ENCODE data around the gene CD8B2.

CD8B2 gene

GRCh38 chr2:106519767-106520166 is 32.6 kb downstream of the CD8B2 start:
- H3K9me3 ChIP-seq (ENCODE audit: severe bottlenecking), result no peaks in the 10 kb centered on the region
- H3K27me3 ChIP-seq (ENCODE audit: insufficient read depth, poor library complexity, severe bottlenecking), result no peaks in the 10 kb centered on the region
- DNase-seq (ENCODE audit: low spot score), result no peak
- H3K4me3 ChIP-seq (ENCODE audit: severe bottlenecking), result no peak overlapping the region
- H3K36me3 ChIP-seq (ENCODE audit: low read depth), result no peaks in the 10 kb centered on the region
- ATAC-seq (ENCODE audit: low read depth), result no peak
- TF ChIP-seq CTCF (IDR thresholded peaks at IDR 0.05; ENCODE audit: poor library complexity, severe bottlenecking), result no peak
- H3K27ac ChIP-seq (ENCODE audit: poor library complexity, severe bottlenecking), result no peak overlapping the region
- H3K4me1 ChIP-seq (ENCODE audit: insufficient read depth, poor library complexity, severe bottlenecking), result peaks cover 4% of the 10 kb centered on the region

GRCh38 chr2:106521016-106521415 is 33.9 kb downstream of the CD8B2 start:
- Histone ChIP-seq H3K27me3 (ENCODE audit: insufficient read depth, poor library complexity, severe bottlenecking) (no peaks in the 10 kb centered on the region), H3K27ac (ENCODE audit: poor library complexity, severe bottlenecking) (no peak overlapping the region), H3K4me1 (ENCODE audit: insufficient read depth, poor library complexity, severe bottlenecking) (no peaks in the 10 kb centered on the region), H3K9me3 (ENCODE audit: severe bottlenecking) (no peaks in the 10 kb centered on the region), H3K4me3 (ENCODE audit: severe bottlenecking) (no peak overlapping the region), H3K36me3 (ENCODE audit: low read depth) (no peaks in the 10 kb centered on the region)
- TF ChIP-seq CTCF (IDR thresholded peaks at IDR 0.05; ENCODE audit: poor library complexity, severe bottlenecking), result no peak
- no peak for ATAC-seq (ENCODE audit: low read depth)
- DNase-seq (ENCODE audit: low spot score), result no peak

- Histone ChIP-seq H3K27ac (ENCODE audit: poor library complexity, severe bottlenecking) (no peak overlapping the region), H3K4me3 (ENCODE audit: severe bottlenecking) (no peak overlapping the region), H3K27me3 (ENCODE audit: insufficient read depth, poor library complexity, severe bottlenecking) (peaks cover 6% of the 10 kb centered on the region), H3K9me3 (ENCODE audit: severe bottlenecking) (no peaks in the 10 kb centered on the region), H3K36me3 (ENCODE audit: low read depth) (no peaks in the 10 kb centered on the region), H3K4me1 (ENCODE audit: insufficient read depth, poor library complexity, severe bottlenecking) (no peaks in the 10 kb centered on the region)
- TF ChIP-seq CTCF (IDR thresholded peaks at IDR 0.05; ENCODE audit: poor library complexity, severe bottlenecking), result no peak
- no peak for DNase-seq (ENCODE audit: low spot score)
- ATAC-seq (ENCODE audit: low read depth), result no peak
These were observed 37.0 kb downstream of the CD8B2 start for GRCh38 chr2:106523976-106524665.

- H3K9me3 ChIP-seq (ENCODE audit: severe bottlenecking), result no peaks in the 10 kb centered on the region
- no peaks in the 10 kb centered on the region for H3K4me1 ChIP-seq (ENCODE audit: insufficient read depth, poor library complexity, severe bottlenecking)
- DNase-seq (ENCODE audit: low spot score) (no peak), ATAC-seq (ENCODE audit: low read depth) (no peak)
- H3K27me3 ChIP-seq (ENCODE audit: insufficient read depth, poor library complexity, severe bottlenecking), result peaks cover 6% of the 10 kb centered on the region
- no peak overlapping the region for H3K27ac ChIP-seq (ENCODE audit: poor library complexity, severe bottlenecking)
- no peak for TF ChIP-seq CTCF (IDR thresholded peaks at IDR 0.05; ENCODE audit: poor library complexity, severe bottlenecking)
- no peaks in the 10 kb centered on the region for H3K36me3 ChIP-seq (ENCODE audit: low read depth)
- H3K4me3 ChIP-seq (ENCODE audit: severe bottlenecking), result no peak overlapping the region
These were observed 43.7 kb downstream of the CD8B2 start for GRCh38 chr2:106530866-106531265.

GRCh38 chr2:106531676-106532214 is 44.6 kb downstream of the CD8B2 start:
- peaks cover 6% of the 10 kb centered on the region for H3K27me3 ChIP-seq (ENCODE audit: insufficient read depth, poor library complexity, severe bottlenecking)
- H3K4me3 ChIP-seq (ENCODE audit: severe bottlenecking), result no peak overlapping the region
- no peaks in the 10 kb centered on the region for H3K9me3 ChIP-seq (ENCODE audit: severe bottlenecking)
- H3K4me1 ChIP-seq (ENCODE audit: insufficient read depth, poor library complexity, severe bottlenecking), result no peaks in the 10 kb centered on the region
- no peak for TF ChIP-seq CTCF (IDR thresholded peaks at IDR 0.05; ENCODE audit: poor library complexity, severe bottlenecking)
- no peak for DNase-seq (ENCODE audit: low spot score)
- ATAC-seq (ENCODE audit: low read depth), result no peak
- H3K36me3 ChIP-seq (ENCODE audit: low read depth), result no peaks in the 10 kb centered on the region
- no peak overlapping the region for H3K27ac ChIP-seq (ENCODE audit: poor library complexity, severe bottlenecking)
